Stimulated activated CD8-positive, alpha-beta memory T cell treated with anti-CD3 and anti-CD28 coated beads, Interleukin-12 subunit alpha, Interleukin-12 subunit beta, amount 100 ng/mL, for 24 hours (primary cell): ENCODE data around the gene MYH13.

Experiments
- DNase-seq: peaks from one replicate; pipeline ENCODE4 v3.0.0-alpha.2; 2020; ENCODE audit errors: extremely low read depth

Gene MYH13

DNA sequence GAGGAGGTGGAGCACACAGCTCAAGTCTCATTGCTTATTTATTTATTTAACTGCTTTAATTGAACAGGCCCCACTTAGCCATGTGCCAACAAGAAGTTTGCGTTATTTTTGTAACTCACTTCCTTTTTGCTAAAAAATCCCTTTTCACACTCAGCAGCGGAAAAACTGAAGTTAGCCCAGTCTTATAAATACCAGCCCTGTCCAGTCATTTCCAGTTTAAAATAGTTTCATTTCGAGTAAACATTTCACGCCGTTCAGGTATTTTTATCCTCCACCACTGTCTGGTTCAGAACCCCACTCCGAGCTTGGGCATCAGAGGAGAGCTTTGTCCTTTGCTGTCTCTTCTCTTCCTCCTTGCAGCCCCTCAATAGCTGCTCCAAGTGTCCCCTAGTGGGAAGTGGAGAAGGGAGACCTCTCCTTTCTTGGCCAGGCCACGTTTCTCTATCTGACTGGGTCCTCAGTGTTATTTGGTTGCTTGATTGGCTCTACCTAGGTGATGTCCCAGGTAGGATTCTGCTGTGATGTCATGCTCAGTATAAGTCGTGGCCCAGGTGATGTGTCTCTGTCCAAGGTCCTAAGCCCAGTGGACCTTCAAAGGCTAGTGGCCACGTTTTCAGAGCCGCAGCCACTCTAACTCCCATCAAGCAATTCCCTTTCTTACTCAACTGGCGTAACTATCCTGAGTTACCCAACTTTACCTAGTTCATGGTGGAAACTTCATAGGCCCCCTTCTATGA, 121.4 kb downstream of the MYH13 start:
- DNase-seq, result no peak
